ENCODE results near the gene CENPU.

CENPU gene

GRCh38 chr4:184729946-184730345 is 4.0 kb downstream of the CENPU start:
- no peak for TF ChIP-seq ZBTB7A (IDR thresholded peaks at IDR 0.05; ENCODE audit: low read depth)
- no peak for TF ChIP-seq RAD21 (IDR thresholded peaks at IDR 0.05; ENCODE audit: low read depth)
- no peak for TF ChIP-seq EGR1 (IDR thresholded peaks at IDR 0.05)
- TF ChIP-seq, protein P1, sequence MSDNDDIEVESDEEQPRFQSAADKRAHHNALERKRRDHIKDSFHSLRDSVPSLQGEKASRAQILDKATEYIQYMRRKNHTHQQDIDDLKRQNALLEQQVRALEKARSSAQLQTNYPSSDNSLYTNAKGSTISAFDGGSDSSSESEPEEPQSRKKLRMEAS (IDR thresholded peaks at IDR 0.05), result no peak
- TF ChIP-seq EP300 (IDR thresholded peaks at IDR 0.05; ENCODE audit: borderline replicate concordance), result no peak
- TF ChIP-seq TAF1 (IDR thresholded peaks at IDR 0.05; ENCODE audit: low read depth), result no peak
- TF ChIP-seq NFIC (IDR thresholded peaks at IDR 0.05), result no peak
- TF ChIP-seq TCF12 (IDR thresholded peaks at IDR 0.05; ENCODE audit: low read depth), result no peak
- no peak for TF ChIP-seq CREB1 (IDR thresholded peaks at IDR 0.05; ENCODE audit: low read depth)
- TF ChIP-seq FOXM1 (IDR thresholded peaks at IDR 0.05; ENCODE audit: borderline replicate concordance, low read depth), result no peak
- no peak for TF ChIP-seq REST (IDR thresholded peaks at IDR 0.05; ENCODE audit: low read depth)
- TF ChIP-seq CEBPB (IDR thresholded peaks at IDR 0.05), result no peak
- no peak for TF ChIP-seq TEAD4 (IDR thresholded peaks at IDR 0.05)
- TF ChIP-seq, protein P2, sequence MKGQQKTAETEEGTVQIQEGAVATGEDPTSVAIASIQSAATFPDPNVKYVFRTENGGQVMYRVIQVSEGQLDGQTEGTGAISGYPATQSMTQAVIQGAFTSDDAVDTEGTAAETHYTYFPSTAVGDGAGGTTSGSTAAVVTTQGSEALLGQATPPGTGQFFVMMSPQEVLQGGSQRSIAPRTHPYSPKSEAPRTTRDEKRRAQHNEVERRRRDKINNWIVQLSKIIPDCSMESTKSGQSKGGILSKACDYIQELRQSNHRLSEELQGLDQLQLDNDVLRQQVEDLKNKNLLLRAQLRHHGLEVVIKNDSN (IDR thresholded peaks at IDR 0.05), result no peak
- no peak for TF ChIP-seq YY1 (IDR thresholded peaks at IDR 0.05; ENCODE audit: low read depth)

- TF ChIP-seq TCF12 (IDR thresholded peaks at IDR 0.05; ENCODE audit: low read depth), result no peak
- TF ChIP-seq EP300 (IDR thresholded peaks at IDR 0.05; ENCODE audit: borderline replicate concordance), result no peak
- TF ChIP-seq CREB1 (IDR thresholded peaks at IDR 0.05; ENCODE audit: low read depth), result no peak
- no peak for TF ChIP-seq NFIC (IDR thresholded peaks at IDR 0.05)
- TF ChIP-seq YY1 (IDR thresholded peaks at IDR 0.05; ENCODE audit: low read depth), result no peak
- TF ChIP-seq EGR1 (IDR thresholded peaks at IDR 0.05), result no peak
- TF ChIP-seq TEAD4 (IDR thresholded peaks at IDR 0.05), result no peak
- TF ChIP-seq, protein P2 (IDR thresholded peaks at IDR 0.05), result no peak
These were observed 5.0 kb downstream of the CENPU start for GRCh38 chr4:184728858-184729257.

DNA sequence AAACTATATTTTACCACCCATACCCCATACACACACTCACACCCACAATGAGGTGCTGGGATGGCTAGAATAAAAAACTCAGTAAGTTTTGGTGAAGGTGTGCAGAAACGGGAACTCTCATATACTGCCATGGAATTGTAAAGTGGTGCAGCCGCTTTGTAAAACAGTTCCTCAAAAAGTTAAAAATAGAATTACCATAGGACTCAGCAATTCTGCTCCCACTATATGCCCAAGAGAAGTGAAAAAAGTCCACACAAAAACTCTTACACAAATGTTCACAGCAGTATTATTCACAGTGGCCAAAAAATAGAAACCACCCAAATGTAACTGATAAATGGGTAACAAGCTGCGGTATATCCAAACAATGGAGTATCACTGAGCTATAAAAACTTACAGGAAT is 6.5 kb downstream of the CENPU start:
- TF ChIP-seq REST (IDR thresholded peaks at IDR 0.05; ENCODE audit: low read depth) (no peak), TEAD4 (IDR thresholded peaks at IDR 0.05) (no peak), TAF1 (IDR thresholded peaks at IDR 0.05; ENCODE audit: low read depth) (no peak), RAD21 (IDR thresholded peaks at IDR 0.05; ENCODE audit: low read depth) (no peak), EGR1 (IDR thresholded peaks at IDR 0.05) (no peak), CREB1 (IDR thresholded peaks at IDR 0.05; ENCODE audit: low read depth) (no peak)
- TF ChIP-seq, protein P1 (IDR thresholded peaks at IDR 0.05), result no peak
- TF ChIP-seq, protein P2 (IDR thresholded peaks at IDR 0.05), result no peak

DNA sequence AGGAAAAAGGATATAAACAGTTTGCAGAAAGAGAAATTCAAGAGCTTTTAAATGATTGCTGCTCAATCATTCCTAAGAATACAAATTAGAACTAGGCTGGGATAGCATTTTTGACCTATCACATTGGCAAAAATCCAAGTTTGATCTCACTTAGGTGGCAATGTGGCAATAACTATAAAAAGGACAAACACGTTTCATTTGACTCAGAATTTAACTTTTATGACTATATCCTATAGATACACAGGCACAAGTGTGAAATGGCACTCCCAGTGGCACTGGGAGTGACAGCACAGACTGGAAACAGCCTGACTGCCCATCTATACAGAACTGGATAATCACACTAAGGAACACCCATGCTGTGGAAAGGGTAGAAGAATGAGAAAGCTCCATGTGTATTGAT is 11.1 kb downstream of the CENPU start:
- no peak for TF ChIP-seq TEAD4 (IDR thresholded peaks at IDR 0.05)
- no peak for TF ChIP-seq TCF12 (IDR thresholded peaks at IDR 0.05; ENCODE audit: low read depth)
- no peak for TF ChIP-seq EGR1 (IDR thresholded peaks at IDR 0.05)
- no peak for TF ChIP-seq NFIC (IDR thresholded peaks at IDR 0.05)
- TF ChIP-seq, protein P2 (IDR thresholded peaks at IDR 0.05), result no peak
- TF ChIP-seq TAF1 (IDR thresholded peaks at IDR 0.05; ENCODE audit: low read depth), result no peak
- no peak for TF ChIP-seq REST (IDR thresholded peaks at IDR 0.05; ENCODE audit: low read depth)
- TF ChIP-seq, protein P1 (IDR thresholded peaks at IDR 0.05), result no peak
- TF ChIP-seq EP300 (IDR thresholded peaks at IDR 0.05; ENCODE audit: borderline replicate concordance), result no peak
- no peak for TF ChIP-seq FOXM1 (IDR thresholded peaks at IDR 0.05; ENCODE audit: borderline replicate concordance, low read depth)
- no peak for TF ChIP-seq ZBTB7A (IDR thresholded peaks at IDR 0.05; ENCODE audit: low read depth)
- TF ChIP-seq YY1 (IDR thresholded peaks at IDR 0.05; ENCODE audit: low read depth), result no peak
- TF ChIP-seq CEBPB (IDR thresholded peaks at IDR 0.05), result no peak
- TF ChIP-seq CREB1 (IDR thresholded peaks at IDR 0.05; ENCODE audit: low read depth), result no peak
- TF ChIP-seq RAD21 (IDR thresholded peaks at IDR 0.05; ENCODE audit: low read depth), result no peak
